Stimulated activated naive CD8-positive, alpha-beta T cell treated with anti-CD3 and anti-CD28 coated beads, Interleukin-15, Interleukin-2, amounts not matched to agents 100 U/mL and 50 U/mL, for 24 hours (primary cell): ENCODE measurements around the gene SPATA1.
"Not testable (repeated sequence)": the region's sequence is repeated elsewhere in the genome, so short reads cannot be mapped to it uniquely, and the experiment has no call there.

Experiments
- ATAC-seq: fragments of 150-1000 bp; cut with Tn5 transposase; one replicate; pipeline ENCODE4 v1.10.0; 2021
- DNase-seq: peaks from one replicate; pipeline ENCODE4 v3.0.0; 2021

Gene SPATA1

DNA sequence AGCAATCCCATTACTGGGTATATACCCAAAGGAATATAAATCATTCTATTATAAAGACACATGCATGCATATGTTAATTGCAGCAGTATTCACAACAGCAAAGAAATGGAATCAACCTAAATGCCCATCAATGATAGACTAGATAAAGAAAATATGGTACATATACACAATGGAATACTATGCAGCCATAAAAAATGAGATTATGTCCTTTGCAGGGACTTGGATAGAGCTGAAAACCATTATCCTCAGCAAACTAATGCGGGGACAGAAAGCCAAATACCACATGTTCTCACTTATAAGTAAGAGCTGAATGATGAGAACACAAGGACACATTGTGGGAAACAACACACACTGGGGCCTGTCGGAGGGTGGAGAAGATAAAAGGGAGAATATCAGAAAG, 88.8 kb downstream of the SPATA1 start:
- not testable (repeated sequence) for DNase-seq, ATAC-seq

- DNase-seq (no peak), ATAC-seq (no peak)
Measured at GRCh38 chr1:84597011-84597410, 90.8 kb downstream of the SPATA1 start.

- no peak for ATAC-seq
- no peak for DNase-seq
Measured at GRCh38 chr1:84598418-84598817, 92.2 kb downstream of the SPATA1 start.

DNA sequence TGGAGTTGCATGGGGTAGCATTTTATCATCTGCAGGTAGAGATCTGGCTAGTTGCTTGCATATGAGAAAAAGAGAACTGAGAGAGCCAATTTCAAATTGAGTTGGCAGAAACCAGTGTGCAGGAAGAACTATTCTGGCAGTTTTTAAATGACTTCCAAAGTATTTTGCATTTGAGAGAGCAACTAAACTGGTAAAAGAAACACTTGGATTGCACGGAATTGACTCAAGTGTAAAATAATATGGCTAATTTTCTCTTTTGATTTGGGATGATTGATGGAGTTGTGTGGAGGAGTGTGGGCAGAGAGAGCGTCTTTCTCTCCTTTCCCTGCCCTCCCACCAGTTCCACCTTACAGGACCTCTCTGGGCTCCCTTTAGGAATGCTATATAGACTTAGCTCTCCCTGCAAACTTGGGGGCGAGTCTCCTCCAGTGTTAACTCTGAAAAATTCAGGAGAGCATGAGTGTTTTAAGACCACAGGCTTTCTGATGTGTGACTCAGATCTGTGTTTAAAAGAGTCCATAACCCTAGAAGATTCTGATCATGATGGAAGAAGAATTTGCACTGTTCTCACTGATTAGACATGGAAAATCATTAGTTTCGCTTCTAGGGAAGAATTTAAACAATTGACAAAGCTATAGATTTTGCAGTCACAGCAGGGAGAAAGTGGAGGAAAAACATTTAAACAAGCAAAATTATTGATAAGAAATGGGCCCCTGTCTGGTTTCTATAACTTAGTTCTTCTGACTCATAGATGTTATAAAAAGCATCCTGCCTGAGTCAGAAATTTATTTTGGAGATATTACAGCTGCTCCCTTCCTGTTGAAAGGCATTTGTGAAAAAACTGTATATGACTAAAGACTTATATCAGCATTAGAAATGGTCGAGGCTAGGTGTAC, 92.9 kb downstream of the SPATA1 start:
- peak; percentile 74 for ATAC-seq

GRCh38 chr1:84600796-84601195, 94.6 kb downstream of the SPATA1 start:
- no peak for DNase-seq

More for the DNA sequence above, 92.9 kb downstream of the SPATA1 start:
- DNase-seq: no peak

DNA sequence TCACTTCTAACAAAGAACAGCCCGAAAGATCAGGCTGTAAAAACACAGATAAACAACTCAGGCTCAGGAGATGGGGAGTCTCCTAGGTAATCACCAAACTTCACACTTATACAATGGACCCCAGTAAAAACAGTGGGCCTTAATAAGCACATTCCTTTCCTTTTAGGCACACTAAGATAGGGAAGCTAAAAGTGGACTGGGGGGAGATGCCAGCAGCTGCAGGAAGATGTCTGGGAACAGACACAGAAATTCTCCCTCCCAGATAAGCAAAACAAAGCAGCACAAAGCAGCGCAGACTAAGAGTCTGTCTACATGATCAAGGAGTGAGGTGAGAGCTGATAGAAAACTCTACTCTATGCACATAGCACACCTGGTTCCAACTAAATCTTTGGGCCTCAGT, 97.0 kb downstream of the SPATA1 start:
- DNase-seq (no peak), ATAC-seq (no peak)

More at GRCh38 chr1:84600796-84601195, 94.6 kb downstream of the SPATA1 start:
- ATAC-seq: no peak

DNA sequence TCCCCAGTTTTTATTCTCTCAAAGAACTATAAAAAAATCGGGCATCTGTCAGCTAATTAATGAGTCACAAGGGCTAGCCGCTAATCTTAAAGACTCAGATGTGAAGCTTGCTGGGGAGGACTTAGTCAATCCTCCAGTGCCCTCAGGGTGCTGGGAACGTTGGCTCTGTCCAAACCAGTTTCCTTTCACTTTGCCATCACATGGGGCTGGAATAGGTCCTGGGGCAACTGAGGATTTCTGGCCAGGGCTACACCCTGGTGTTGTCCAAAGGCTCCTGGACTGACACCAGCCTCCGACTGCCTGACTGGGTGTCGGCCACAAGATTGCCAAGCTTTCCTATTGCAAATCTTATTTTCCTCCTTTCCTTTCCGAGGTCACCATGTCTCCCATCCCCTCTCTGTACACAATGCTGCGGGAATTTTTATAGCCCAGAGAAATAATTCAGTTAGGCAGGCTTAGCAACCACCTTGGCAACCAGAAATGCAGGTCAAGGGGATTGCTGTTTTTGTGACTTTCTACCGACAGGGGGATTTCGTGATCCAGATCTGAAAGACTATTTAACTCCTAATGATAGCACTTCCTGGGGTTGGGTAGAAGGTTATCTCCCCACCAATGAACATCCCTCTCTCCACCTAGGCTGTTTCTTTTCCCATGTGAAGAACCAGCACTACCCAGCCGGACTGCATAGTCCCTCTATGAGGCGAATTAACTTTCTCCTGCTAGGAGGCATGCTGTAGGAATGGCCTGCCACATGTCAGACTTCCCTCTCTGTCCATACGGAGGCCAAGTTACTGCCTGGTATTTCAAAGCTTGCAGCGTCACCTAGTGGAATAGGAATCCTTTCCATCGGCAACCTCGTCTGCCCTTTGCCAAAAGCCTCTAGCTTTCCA, 98.0 kb downstream of the SPATA1 start:
- ATAC-seq: no peak
- DNase-seq: no peak

- no peak for DNase-seq
- ATAC-seq: no peak
Measured at GRCh38 chr1:84605157-84605556, 99.0 kb downstream of the SPATA1 start.

DNA sequence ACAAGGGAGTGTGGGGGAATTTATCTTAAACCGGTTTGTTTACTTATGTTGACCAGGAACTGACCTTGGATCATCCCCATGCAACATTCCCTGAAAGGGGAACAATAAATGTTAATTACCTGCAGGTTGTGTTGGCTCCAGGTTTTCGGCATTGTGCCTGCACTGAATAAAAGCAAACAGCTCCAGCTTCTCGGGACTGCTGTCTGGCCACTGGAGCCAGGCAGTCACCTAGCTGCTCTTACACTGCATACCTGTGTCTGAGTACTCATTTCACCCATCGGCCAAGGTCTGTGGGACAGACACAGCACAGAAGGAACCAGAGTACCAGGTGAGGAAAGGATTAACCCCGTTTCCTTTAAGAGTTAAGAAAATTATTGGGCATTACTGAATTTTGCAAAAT, 100.8 kb downstream of the SPATA1 start:
- no peak for ATAC-seq

GRCh38 chr1:84611091-84611490, 104.9 kb downstream of the SPATA1 start:
- DNase-seq (no peak), ATAC-seq (no peak)

More for the DNA sequence above, 100.8 kb downstream of the SPATA1 start:
- no peak for DNase-seq

DNA sequence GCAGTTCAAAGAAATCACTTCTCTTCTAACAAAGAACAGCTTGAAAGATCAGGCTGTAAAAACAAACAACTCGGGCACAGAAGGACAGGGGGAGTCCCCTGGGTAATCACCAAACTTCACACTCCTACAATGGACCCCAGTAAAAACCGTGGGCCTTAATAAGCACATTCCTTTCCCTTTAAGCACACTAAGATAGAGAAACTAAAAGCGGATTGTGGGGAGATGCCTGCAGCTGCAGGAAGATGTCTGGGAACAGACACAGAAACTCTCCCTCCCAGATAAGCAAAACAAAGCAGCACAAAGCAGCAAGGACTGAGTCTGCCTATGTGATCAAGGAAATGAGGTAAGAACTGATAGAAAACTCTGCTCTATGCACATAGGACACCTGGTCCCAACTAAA, 105.6 kb downstream of the SPATA1 start:
- ATAC-seq: no peak
- no peak for DNase-seq

DNA sequence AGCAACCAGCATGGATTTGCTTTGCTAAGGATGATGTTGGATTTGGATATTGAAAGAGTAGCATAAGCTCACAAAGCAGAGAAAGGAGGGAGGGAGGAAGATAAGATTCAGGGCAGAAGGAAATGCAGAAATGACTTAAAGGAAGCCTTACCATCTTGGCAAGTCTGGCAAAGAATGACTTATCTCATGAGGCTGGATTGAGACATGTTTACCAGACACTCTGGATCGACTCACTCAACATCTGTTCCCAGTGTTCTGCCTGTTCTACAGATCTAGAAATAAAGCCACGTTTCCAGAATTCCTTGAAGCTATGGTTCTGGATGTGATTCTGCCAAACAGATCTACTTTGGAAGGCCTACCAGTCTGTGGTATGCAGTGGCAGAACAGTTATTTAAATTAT, 106.8 kb downstream of the SPATA1 start:
- DNase-seq (no peak), ATAC-seq (no peak)

- DNase-seq (no peak), ATAC-seq (no peak)
Measured at GRCh38 chr1:84613887-84614286, 107.7 kb downstream of the SPATA1 start.

DNA sequence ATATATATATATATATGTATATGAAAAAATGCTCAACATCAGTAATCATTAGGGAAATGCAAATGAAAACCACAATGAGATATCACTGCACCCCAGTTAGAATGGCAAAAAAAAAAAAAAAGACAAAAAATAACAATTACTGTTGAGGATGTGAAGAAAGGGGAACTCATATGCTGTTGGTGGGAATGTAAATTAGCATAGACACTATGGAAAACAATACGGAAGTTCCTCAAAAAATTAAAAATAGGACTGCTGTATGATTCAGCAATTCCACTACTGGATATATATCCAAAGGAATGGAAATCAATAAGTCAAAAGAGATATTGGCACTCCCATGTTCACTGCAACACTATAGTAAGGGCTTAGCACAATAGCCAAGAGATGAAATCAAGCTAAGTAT, 109.6 kb downstream of the SPATA1 start:
- DNase-seq (no peak), ATAC-seq (no peak)
